Fibroblast of skin of abdomen (primary cell): ENCODE measurements around the gene CAMK2N2.

ENCODE experiments used
- DNase-seq: peaks from one replicate; pipeline ENCODE4 v3.0.0-alpha.2; 2013

Gene CAMK2N2

GRCh38 chr3:184211718-184212117, 49.6 kb downstream of the CAMK2N2 start:
- DNase-seq: no peak

- no peak for DNase-seq
These were observed 50.1 kb downstream of the CAMK2N2 start for GRCh38 chr3:184211297-184211696.
